Sciatic nerve (tissue), 2 donors: Measurements from ENCODE around the gene HRK. TPM values are rescaled to one million over a fixed set of nuclear protein-coding genes. Genes with fewer than 3 reads are reported as not detected.
"Not testable (repeated sequence)": the region's sequence is repeated elsewhere in the genome, so short reads cannot be mapped to it uniquely, and the experiment has no call there.

ENCODE experiments used
- ATAC-seq: fragments of 200-7000 bp; cut with Tn5 transposase; one replicate; pipeline ENCODE4 v1.9.1; 2020; ENCODE audit warnings: mild to moderate bottlenecking, moderate library complexity
- DNase-seq: peaks from one replicate; pipeline ENCODE4 v3.0.0-alpha.2; 2020; ENCODE audit warnings: low spot score
- intact Hi-C: fragments of 100-400 bp; cut with DNase I; formaldehyde crosslinking; loops from one replicate; pipeline ENCODE4 v1.14.2; 2022
- total RNA-seq: library from RNA; stranded (reverse); fragmentation: NEBNext Ultra II Directional; extraction: Animal tissue kit (Norgen Biotek cat#: 25700); gene quantifications from one replicate; pipeline ENCODE4 v1.2.1, GENCODE V29; 2021
- donor health status: DM: no; HTN: no; CAD: no.
- donor health status: DM: no; HTN: no; CAD: no.

Gene HRK
- total RNA-seq, 1 donor from 2014 or later, result 0.22 TPM

DNA sequence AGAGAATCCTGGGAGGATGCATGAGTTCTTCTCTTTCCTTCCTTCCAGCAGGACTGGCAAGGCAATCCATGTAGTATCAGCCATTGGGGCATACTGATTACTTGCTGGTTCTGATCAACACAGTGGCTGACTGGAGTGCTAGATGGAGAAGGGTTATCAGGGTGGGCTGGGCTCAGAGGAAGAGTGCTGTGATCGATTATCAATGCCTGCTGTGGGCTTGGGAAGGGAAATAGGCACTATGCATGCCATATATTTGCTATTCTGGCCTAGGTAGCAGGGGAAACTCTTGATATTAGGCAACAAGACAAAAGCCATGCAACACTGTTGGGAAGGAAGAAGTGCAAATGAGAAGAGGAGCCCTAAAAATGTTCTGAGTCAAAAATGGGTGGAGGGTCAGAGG, 45.8 kb downstream of the HRK start:
- ATAC-seq (no peak), DNase-seq (no peak)
- intact Hi-C loops, result no loop called here

DNA sequence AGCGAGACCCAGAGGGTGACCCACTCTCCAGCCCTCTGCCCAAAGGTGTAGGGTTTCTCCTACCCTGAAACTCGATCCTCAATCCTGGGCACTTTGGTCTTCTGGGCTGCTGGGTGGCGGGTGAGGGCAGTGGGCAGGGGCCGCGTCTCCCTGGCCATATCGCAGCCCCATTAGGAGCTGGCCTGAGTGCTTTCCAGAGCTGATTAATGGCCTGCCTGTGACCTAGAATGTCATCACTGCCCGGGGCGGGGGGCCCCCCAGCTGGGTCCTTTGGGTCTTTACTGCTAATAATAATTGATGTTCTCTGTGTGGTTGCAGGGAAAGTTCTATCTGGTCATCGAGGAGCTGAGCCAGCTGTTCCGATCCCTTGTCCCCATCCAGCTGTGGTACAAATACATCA, 47.8 kb downstream of the HRK start:
- no peak for ATAC-seq
- intact Hi-C loops, result no loop called here
- no peak for DNase-seq

DNA sequence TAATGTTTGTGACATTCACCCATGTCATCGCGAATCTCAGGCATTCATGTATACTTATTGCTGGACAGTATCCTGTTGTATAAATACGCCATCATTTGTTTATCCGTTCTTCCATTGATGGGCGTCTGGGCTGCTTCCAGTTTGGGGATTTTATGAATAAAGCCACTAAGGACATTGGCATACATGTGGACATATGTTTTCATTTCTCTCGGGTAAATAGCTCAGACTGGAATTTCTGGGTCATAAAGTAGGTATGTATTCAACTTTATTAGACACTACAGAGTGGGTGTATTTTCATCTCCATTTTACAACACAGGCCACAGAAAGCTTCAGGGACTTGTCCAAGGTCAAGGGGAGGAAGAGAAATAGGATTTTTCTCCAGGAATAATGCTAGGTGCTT, 48.9 kb downstream of the HRK start:
- ATAC-seq (no peak), DNase-seq (no peak)
- intact Hi-C loops, result no loop called here

DNA sequence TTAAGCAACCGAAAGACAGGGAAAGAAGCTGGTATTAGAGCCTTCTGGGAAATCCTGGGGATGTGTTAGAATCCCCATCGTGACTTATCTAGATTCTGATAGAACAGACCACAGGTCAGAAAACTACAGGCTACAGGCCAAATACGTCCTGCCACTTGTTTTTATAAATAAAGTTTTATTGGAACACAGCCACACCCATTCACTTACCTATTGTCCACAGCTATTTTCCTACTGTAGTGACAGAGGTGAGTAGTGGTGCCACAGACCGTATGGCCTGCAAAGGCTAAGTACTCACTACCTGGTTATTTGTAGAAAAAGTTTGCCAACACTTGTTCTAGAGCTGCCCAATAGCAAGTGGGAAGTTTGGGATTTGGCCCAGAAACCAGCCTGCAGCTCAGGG, 53.8 kb downstream of the HRK start:
- no peak for ATAC-seq

DNA sequence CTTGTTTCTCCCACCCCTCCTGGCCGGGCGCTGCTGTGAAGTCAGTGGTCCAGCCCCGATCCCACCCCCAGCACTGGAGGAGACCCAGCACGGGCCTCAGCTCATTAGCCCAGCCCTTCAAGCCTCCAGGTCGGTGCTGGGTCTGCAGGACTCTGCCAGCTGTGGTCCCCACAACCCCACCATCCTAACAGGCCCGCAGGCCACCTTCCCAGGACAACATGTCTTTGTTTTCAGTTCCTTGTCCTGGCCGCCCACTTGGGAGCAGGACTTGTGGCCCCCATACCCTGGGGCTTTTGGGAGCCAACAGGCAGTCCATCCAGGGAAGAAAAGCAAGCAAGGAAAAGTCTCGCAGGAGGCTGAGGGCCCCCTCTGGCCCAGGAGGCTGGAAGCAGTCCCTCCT, 60.0 kb downstream of the HRK start:
- intact Hi-C loops, result no loop called here
- ATAC-seq (no peak), DNase-seq (no peak)

More for the DNA sequence above, 53.8 kb downstream of the HRK start:
- DNase-seq, result no peak
- intact Hi-C loops, result no loop called here

DNA sequence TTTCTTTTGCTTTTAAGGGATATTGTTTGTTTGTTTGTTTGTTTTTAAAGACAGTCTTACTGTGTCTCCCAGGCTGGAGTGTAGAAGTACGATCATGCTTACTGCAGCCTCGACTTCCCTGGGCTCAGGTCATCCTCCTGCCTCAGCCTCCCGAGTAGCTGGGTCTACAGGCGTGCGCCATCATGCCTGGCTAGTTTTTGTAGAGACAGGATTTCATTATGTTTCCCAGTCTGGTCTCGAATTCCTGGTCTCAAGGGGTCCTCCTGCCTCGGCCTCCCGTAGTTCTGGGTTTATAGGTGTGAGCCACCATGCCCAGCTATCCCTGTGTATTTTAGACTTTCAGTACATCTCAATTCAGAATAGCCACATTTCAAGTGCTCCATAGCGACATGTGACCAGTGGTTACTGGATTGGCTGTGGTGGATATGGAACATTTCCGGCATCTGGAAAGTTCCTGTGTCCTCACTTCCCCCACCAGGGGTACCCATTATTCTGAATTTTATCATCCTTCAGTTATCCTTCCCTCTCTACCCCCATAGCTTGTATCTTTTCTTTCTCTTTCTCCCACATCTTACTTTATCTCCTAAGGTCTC, 61.1 kb downstream of the HRK start:
- DNase-seq (no peak), ATAC-seq (no peak)
- intact Hi-C loops, result no loop called here

DNA sequence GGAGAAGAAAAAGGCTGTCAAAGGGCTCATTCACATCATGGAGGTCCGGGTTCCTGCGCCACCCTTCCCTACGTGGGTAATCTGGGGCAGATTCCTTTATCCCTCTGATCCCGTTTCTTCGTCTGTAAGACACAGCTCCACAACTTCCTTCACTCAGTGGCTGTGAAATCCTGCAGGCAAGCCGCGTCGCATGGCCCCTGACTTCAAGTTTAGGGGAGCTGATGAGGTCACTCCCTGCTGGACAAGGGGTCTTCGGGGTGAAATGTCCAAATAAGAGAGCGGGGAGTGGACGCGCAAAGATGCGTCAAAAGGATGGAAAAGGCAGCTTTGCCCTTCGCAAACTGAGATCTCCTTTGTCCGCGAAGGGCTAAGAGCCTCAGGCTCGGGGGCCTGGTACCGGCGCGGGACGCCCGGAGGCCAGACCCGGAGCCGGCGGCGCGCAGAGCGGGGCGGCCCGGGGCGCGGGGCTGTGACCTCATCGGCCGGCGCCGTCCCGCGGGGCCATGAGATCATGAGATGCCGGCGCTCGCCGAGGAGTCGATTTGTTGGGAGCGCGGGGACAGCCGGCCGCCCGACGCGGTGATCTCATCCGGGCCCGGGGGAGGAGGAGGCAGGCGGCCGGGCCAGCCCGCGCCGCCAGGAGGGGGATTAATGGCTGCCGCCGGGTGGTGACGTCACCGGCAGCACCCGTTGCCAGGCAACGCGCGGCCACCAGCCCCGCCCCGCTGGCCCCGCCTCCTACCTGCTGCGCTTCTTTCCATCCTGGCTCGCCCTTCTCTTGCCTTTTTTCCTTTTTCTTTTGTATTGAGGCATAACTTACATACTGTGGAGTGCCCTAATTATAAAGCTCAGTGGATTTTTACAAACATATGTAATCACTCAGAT, 62.1 kb downstream of the HRK start:
- peak; percentile 96 for ATAC-seq
- intact Hi-C loops, result no loop called here
- DNase-seq, result peak; percentile 93

DNA sequence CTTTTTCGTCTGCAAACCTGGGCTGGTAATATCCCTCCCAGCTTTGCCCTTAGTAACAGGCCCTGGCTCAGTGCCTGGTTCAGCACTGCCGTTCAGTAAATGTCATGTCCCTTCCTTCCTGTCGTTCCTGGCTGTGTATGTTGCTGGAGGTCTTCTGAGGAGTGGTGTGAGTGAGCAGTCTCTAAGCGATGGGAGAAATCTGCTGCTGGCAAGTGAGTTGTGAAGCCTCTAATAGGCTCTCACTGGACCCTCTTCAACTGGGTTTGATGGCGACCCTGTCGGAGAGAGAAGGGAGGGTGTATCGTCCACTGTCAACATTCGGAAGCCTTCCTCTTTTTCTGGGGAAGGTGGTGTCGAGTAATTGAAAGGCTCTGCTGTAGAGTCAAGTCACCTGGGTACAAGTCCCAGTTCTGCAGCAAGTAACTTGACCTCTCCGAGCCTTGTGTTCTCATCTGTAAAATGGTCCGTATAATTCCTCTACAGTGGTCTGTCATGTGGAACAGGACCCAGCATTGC, 62.8 kb downstream of the HRK start:
- intact Hi-C loops, result no loop called here
- DNase-seq (peak; percentile 71), ATAC-seq (peak; percentile 53)

DNA sequence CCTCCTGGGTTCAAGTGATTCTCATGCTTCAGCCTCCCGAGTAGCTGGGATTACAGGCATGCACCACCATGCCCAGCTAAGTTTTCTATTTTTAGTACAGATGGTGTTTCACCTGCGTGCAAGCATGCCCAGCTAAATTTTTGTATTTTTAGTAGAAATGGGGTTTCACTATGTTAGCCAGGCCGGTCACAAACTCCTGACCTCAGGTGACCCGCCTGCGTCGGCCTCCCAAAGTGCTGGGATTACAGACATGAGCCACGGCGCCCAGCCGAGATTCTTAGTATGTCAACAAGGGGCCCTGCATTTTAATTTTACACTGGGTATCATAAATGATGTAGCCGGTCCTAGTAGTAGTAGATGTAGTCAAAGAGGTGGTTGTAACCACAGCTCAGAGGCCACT, 66.5 kb downstream of the HRK start:
- ATAC-seq, DNase-seq, intact Hi-C loops: not testable (repeated sequence)

DNA sequence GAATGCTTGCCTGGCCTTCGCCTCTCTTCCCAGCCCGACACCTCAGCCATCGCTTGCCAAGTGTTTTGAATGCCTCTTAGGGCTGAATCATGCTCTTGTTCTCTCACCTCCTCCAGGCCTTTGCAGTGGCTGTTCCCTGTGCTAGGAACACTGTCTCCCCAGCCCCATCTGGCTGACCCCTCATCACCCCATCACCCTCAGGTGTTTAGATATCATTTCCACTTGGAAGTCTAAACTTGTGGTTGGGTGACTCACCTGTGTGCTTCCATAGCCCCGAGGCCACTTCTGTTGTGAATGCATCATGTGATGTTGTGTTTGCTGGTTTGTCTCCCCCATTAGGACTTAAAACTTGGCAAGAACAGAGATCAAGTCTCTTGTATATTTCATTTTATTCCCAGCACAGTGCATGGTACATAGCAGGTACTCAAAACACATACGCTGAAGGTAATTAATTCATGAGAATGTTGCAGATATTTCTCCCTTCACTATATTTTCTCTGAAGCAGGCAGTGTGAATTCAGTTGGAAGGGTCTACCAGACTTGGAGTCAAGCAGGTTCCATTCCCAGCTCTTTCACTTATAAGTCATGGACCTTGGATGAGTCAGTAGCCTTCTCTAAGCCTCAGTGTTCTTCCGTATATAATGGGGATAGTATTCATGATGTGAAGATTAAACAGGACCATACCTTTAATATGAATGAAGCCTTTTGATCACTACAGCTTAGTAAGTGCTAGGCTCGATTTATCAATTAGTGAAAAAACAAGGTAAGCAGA, 67.8 kb downstream of the HRK start:
- ATAC-seq, result no peak

DNA sequence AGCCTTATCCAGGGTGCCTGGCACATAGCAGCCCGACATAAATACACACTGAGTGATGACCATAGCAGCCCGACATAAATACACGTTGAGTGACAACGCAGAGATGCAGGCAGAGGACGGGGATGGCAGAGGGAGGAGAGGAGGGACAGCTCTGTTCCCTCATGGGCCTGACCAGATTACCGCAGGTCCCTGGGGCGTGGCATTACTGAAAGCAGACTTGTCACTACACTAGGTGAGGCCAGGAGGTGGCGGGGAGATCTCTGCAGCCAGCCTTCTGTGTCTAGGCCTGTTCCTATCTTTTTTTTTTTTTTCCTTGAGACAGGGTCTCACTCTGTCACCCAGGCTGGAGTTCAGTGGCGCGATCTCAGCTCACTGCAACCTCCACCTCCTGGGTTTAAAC, 69.0 kb downstream of the HRK start:
- intact Hi-C loops, result no loop called here
- ATAC-seq (no peak), DNase-seq (no peak)

More for the DNA sequence above, 67.8 kb downstream of the HRK start:
- no peak for DNase-seq
- intact Hi-C loops, result no loop called here

DNA sequence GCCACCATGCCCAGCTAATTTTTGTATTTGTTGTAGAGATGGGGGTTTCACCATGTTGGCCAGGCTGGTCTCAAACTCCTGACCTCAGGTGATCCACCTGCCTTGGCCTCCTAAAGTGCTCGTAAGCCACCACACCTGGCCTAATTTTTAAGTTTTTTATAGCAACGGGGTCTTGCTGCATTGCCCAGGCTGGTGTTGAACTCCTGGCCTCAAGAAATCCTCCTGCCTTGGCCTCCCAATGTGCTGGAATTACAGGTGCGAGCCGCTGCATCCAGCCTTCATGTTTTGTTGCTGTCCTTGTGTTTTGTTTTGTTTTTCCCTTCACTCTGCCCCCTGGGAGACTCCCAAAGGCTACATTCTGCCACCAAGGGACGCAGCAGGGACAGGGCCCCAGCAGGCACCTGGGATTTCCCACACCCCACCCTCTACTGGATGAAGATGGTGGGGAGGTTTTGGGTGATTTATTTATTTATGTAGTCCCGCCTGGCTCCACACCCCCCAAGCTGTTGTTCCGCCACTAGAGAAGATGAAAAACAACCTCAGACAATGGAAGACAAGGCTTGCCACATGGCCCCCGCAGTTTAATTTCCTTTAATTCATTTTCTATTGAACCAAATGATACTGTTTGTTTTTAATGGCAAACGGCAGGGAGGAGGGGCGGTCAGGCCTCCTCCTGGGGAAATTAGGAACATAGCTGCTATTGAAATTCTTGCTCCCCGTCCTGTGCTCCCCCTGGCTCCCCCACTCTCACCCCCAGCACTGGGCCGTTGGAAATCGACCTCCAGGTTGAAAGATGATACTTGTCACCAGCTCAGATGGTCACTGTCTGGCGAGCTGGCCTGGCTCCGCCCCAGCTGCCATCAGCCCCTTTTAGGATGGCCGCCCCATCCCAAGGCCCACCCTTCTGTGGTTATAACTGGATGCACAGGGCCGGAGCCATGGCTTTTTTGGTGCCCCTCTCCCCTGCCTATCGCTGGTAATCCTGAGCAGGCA, 72.8 kb downstream of the HRK start:
- intact Hi-C loops, result no loop called here
- DNase-seq (no peak), ATAC-seq (no peak)

DNA sequence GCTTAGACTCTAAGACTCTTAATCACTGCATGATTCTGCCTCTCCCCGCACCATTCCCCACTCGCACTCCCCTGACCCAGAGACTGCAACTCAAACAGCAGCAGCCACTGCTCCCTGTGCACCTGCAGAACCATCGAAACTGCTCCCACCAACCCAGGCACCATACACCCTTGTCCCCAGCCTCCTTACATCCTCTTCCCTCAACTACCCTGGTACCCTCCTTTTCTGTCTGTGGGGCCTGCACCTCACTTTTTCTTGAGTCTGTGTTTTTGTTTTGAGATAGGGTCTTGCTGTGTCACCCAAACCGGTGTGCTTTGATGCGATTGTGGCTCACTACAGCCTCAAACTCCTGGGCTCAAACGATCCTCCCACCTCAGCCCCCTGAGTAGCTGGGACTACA, 73.7 kb downstream of the HRK start:
- no peak for ATAC-seq
- intact Hi-C loops, result no loop called here
- DNase-seq, result no peak

DNA sequence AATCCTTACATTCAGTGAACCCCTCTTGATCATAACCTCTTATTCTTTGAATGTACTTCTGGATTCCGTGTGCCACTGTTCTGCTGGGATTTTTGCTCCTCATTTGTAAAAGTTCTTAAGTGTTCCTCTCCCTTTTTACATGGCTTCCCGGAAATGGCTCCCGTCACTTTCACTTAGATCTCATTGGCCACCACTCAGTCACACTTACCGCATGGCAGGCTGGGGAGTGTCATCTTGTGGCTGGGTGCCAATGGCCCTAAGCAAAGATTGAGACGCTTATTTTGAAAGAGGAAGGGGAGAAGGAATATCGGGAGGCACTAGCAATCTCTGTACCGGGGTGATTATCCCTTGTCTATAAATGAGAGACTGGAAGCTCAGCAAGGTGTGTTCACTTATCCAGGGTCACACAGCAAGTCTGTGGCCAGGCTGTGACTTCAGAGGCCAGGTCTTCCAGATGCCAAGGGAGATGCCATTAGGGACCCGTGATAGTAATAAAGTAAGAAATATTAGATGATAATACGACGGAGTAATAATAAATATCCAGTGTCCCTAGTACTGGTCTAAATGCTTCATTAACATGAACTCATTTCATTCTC, 74.3 kb downstream of the HRK start:
- intact Hi-C loops, result no loop called here
- ATAC-seq, result no peak
- no peak for DNase-seq
